ENCODE measurements around the gene TRAF3. TPM values are rescaled to one million over a fixed set of nuclear protein-coding genes. Genes with fewer than 3 reads are reported as not detected.
A peak's percentile ranks its signal among the peaks of the same experiment; 100 is the strongest.

Gene TRAF3
- total RNA-seq, 1 donor from 2014 or later: 10.7 TPM

DNA sequence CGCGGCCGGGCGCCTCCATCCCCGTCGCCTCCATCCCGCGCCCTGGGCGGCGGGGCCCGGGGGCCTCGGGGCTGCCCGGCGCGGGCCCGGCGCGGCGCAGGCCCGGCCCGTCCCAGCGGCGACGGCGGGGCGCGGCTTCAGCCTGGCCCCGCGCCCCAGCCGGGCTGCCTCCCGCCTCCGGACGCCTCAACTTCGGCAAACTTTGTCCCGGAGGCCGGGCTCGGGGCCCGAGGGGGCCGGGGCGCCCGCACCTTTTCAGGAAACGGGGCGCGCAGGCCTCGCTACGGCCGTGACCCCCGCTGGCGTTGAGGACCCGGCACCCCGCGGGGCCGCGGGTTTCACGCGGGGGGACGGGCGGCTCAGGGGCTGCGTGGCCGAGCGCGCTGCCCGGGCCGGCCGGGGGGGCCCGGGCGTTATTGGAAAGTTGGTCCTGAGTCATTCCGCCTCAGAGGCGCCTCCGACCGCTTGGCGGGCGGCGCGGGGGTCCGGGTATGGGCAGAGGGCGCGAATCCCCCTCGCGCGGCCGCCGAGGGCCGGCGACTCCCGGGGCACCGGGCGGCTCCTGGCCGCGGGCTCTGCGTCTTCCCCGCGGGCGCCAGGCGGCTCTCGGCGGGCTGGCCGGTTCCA is 575 bp downstream of the TRAF3 start:
- DNase-seq (ENCODE audit: low read depth in 2 of 2): no peak

DNA sequence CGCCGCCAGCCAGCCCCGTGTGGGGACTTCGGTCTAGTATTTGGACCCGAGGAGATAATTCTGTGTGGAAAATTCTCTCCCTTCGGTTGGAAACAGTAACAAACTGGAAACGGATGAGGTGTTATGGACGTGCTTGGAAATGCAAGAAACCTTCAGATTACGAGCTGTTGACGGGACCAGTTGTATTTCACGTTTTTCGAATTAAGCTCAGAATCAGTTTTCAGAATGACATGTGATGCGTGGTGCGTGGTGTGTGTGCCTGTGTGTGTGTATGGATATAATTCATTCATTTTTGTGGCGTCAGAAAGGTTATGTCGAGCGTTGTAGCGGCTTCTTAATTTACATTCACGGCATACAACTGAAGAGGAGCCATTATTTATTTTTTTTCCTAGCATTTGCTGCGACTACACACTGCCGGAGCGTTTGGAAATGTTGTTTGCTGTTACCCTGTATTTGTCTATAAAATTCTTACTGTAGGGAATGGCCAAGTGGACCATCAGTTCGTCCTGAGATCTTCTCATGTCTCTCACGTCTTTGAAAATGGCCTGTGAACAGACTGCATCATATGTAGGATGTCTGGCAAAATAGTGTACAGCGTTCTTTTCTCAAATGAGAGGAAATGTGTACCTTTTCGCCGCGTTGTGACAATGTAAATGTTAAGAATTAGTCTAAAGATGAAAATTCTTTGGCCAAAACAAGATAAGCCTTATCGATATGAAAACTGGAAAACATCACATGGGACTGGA is 1.3 kb downstream of the TRAF3 start:
- DNase-seq (ENCODE audit: low read depth in 2 of 2): peak; percentile 45 to 46

DNA sequence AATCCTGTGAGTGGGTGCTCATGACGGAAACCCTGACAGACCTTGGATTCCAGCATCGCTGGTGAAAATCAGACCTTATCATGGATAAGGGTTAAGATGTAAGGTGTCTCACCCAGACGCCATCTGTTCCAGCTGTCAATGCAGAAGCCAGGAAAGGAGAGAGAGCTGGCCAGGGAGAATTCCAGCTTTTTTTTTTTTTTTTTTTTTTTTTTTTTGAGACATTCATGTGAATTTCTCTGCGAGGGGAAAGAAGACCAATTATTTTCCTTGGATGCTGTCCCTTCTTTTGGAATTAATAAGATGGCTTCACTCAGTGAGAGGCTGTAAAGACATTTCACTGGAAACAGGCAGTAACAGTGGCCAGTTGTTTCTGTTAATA is 1.8 kb downstream of the TRAF3 start:
- no peak for DNase-seq (ENCODE audit: low read depth in 2 of 2)

DNA sequence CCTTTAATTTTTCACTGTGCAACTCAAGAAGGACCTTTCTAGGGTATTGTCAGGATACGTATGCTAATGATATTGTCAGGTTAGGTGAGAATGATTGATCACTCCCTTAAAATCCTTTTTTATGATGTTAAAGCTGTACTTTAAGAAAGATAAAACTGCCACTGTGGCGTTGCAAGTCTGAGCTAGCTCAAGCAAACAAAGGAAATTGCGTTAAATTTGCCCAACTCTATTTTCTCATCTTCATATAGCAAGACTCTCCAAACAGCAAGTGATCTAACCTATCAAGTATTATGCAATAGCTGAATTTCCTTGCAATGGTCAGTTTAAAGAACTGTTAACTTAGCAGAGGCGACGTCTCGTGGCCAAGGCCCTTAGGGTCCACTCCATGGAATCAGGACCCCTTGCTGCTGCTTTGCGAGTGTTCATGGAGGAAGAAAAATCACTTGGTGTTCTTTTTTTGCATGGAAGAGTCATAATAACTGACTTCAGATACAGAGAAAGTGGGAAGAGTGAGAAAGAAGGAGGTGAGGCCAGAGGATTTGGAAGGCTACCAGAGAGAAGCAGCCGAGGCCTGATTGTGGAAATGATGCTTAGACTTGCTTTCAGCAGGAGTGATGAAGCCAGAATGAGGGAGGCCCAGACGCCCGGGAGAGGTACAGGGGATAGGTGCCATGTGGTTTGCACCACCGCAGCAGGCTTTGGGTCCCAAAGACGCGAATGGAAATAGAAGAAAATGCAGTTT is 2.5 kb downstream of the TRAF3 start:
- no peak for DNase-seq (ENCODE audit: low read depth in 2 of 2)

DNA sequence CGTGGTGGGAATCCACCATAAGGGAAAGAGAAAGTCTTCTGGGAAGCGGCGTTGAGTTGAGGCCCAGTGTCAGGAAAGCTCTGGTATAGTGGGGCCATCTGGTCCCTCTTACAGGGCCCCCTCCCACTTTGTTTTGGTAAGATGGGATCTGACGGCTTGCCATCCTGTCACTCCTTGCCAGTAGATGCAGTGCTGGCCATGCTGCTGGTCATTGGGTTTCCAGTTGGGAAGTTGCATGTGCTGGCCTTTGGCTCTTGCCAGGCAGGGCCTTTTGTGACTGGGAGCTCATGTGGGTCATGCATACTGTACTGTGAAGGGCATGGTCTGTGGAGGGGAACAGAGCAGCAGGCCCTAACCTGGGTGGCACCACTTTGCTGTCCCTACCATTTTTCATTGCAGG is 3.8 kb downstream of the TRAF3 start:
- DNase-seq (ENCODE audit: low read depth in 2 of 2): no peak

DNA sequence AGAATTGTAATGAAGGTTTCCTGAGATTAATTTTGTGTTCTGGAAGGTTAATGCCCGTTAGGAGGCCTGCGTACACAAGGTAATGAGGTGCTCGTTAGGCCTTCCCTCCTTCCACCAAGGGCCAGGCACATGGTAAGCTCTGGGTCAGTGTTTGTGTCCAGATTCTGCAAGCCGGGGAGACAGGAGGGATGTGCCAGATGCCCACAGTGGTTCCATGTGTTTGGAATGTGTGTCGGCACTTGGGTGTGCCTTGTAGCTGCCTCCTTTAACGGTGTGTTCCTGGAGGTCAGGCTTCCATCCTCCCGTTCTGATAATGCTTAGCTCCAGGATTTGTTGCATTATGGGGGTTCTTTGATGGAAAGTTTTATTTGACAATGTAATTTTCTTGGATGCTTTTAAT is 5.7 kb downstream of the TRAF3 start:
- no peak for DNase-seq (ENCODE audit: low read depth in 2 of 2)

DNA sequence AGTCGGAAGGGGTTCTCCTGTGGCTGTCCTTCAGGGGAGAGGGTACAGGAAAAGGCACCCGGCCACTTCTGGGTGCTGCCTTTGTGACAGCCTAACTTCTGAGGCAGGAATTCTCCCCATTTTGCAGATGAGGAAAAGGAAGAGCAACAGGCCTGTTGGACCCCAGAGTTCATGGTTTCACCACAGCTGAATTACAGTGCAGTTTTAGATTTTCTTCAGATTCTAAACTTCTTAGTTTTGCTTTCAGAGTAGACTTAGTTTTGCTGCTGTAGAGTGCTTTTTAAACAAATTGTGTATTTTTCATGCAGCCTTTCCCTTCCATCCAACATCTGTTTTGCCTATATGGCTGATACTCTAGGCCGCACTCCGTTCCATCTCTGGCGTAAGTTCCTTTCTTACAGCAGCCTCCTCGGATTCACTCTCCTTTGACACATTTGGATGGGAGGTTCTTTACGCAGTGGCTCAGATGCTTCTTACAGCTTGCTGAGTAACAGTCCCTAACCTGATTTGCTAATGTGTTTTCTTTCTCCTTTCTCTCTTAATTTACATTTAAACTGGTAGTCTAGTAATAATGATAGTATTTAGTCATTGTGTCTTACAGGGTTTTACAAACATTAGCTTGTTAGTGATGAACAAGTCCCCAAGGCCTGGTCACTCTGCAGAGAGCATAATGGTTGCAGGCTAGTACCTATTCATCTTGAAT is 7.8 kb downstream of the TRAF3 start:
- no peak for DNase-seq (ENCODE audit: low read depth in 2 of 2)

DNA sequence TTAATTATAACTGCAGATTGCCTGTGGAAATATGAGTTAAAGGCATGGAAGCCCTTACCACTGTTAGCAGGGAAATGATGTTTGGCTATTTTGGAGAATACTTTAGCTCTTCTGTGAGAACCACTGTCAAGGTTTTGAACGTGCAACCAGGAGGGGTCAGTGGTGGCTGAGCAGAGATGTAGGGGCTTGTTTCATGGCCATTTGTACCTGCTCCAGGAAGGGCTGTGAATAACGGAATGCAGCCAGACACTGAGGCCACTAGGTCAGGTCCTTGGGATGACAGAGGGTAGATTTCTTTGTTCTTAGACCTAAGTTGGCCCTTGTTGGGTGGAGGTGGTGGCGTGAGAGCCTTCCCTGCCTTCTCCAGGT is 8.3 kb downstream of the TRAF3 start:
- peak in 1 of 2 donors; percentile 33 for DNase-seq (ENCODE audit: low read depth in 2 of 2)

DNA sequence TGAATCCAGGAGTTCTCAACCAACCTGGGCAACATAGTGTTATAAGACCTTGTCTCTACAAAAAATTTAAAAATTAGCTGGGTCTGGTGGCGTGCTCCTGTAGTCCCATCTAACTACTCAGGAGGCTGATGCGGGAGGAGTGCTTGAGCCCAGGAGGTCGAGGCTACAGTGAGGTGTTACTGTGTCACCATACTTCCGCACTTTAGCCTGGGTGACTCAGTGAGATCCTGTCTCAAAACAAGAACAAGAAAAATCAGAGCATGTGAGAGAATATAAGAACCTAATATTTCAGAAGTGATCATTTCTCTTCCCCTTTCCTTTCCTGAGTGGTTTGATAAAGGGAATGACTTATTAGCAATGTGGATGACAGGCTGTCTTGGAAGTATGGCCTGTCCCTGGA is 9.5 kb downstream of the TRAF3 start:
- DNase-seq (ENCODE audit: low read depth in 2 of 2): peak in 1 of 2 donors; percentile 76

DNA sequence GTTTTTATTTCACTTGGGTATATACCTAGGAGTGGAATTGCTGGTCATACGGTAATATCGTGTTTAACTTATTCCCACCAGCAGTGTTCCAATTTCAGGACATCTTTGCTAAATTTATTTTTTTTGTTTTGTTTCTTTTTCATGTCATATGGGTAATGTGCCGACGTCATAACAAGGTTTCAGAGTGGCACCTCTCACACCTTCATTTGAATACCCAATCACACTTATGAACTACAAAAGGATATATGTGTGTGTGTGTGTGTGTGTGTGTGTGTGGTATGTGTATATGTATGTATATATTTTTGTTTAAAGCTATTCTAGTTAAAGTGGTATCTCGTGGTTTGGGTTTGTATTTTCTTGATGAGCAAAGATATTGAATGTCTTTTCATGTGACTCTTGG is 12.1 kb downstream of the TRAF3 start:
- DNase-seq (ENCODE audit: low read depth in 2 of 2): no peak

DNA sequence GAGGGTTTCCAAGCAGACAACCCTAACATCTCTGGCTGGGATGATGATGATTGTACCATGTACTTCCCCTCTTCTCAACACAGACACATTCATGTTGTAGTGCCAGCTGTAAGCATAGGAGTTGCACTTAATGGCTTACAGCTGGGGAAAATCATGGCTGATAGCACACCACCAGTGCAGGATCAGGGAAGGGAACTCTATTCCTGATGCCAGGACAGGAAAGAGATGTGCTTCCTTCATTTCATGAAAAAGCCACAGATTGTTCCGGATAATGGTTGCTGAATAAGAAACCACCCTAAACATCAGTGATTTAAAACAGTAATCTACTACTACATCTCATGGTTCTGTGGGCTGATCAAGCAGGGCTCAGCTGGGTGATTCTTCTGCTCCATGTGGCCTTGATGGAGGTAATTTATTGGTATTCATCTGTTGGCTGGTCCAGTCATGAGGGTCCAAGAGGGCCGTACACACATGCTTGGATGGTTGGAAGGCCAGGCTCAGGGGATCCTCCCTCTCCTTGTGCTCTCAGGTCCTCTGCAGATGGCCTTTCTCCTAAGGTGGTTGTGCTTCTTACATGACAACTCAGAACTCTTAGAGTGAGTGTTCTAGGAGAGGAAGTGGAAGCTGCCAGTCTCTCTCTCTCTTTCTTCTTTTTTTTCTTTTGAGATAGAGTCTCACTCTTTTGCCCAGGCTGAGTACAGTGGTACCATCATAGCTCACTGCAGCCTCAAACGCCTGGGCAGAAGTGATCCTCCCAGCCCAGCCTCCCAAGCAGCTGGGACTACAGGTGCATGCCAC is 16.5 kb downstream of the TRAF3 start:
- DNase-seq (ENCODE audit: low read depth in 2 of 2): peak; percentile 5 to 61

DNA sequence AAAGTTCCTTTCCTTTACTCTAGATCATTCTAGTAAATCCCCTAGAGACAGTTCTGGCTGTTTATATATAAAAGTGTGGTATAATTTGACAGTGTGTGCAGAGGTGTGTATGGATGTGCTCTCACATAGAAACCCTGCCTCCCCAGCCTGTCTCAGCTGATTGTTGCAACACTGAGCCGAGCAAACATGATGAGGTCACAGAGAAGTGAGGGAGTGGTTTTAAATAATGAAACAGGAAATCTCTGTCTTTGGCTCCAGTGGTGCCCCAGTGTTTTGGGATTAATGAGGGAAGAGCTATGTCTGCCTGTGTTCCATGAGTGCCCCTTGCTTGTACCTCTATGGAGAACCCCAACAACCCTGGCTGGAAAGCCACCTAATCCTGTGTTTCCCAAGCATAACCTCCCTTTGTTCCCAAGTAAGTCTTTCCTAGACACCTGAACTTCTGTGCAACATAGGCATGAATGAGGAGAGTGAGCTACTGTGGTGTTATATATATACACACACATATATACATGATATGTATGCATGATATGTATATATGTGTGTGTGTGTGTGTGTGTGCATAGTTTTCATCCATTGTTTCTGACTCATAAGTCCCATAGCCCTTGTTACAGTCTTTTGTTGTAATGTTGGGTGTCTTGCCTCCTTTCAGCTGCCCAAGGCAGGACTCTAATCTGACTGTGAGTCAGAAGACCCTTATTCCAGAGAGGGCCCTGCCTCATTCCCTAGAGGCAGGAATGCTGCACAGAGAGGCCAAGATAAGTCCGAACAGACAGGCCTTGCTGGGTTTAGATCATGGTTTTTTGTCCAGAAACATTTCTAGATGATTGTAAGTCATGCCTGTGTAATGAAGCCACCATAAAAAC is 18.0 kb downstream of the TRAF3 start:
- DNase-seq (ENCODE audit: low read depth in 2 of 2): peak; percentile 76 to 85

DNA sequence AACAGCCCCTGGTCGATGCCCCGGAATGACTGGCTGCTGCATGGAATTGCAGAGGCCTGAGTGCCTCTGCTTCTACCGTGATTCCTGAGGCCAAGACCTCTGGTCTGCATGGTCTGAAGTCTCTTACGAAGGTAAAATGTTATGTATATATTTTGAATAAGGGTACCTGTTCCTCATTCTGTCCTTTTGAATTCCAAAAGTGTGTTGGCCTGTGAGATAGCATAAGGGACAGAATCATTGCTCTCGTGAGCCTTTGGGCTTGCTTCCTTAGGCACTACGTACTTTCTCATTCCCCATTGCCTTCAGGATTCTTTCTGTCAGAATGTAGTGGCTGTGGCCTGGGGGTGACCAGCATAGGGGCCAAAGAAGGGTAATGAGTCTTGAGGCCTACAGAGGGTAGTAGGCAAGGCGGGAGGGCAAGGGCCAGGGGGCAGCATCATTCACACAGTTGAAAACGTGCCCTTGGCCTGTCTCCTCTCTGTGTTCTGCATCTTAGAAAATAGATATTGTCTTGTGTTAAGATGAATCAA is 19.5 kb downstream of the TRAF3 start:
- no peak for DNase-seq (ENCODE audit: low read depth in 2 of 2)

DNA sequence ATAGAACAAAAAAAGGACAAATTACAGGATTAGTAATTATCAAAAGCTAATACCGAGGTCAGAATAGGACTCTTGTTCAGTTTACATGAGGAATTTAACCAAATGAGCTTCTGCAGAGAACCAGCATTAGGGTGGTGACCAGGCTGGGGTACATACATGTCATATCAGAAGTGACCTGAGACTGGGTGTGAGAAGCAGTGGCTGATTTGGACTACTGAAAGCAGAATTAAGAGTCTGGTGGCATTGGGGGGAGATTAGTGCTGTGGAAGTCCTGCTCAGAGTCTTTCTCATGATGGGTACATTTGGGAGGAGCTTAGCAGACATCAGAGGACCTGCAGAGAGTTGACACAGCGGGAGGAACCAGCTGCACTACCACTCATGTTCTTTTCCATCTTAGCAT is 21.7 kb downstream of the TRAF3 start:
- no peak for DNase-seq (ENCODE audit: low read depth in 2 of 2)

DNA sequence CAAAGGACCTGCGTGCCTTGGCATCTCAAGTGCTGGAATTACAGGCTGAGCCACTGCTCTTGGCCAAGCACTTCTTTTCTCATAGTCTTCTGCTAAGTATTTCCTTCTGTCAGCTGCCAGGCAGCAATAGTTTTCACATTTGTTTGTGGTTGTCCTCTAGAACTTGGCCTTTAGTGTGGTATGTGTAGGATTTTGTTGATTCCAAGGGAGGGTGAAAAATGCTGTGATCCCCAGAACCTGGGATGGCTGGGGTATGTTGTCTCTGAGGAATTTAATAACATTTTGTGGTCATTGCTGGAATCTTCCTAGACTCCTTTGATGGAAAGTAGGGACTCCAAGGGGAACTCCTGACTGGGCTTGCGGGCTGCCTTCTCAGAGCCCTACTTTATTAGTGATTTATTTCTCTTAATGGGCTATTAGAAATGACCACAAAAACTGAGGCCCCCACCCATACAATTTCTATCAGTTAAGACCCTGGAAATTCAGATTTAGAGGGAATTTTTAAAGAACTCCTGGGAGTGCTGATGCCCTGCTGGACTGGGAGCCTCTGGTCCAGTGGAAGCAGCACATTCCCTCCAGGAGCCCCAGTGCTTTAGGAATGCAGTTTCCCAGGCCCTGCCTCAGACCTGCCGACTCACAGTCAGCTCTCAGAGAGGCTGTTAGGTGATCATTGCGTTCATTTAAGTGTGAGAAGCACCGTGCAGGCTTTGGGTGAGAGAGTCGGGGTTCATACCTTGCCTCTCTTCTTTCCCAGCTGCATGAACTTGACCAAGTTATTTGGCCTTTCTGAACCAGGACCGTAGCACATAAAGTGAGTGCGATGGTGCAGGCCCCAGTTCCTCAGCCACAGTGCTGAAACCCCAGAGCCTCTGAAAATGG is 22.7 kb downstream of the TRAF3 start:
- DNase-seq (ENCODE audit: low read depth in 2 of 2): no peak

DNA sequence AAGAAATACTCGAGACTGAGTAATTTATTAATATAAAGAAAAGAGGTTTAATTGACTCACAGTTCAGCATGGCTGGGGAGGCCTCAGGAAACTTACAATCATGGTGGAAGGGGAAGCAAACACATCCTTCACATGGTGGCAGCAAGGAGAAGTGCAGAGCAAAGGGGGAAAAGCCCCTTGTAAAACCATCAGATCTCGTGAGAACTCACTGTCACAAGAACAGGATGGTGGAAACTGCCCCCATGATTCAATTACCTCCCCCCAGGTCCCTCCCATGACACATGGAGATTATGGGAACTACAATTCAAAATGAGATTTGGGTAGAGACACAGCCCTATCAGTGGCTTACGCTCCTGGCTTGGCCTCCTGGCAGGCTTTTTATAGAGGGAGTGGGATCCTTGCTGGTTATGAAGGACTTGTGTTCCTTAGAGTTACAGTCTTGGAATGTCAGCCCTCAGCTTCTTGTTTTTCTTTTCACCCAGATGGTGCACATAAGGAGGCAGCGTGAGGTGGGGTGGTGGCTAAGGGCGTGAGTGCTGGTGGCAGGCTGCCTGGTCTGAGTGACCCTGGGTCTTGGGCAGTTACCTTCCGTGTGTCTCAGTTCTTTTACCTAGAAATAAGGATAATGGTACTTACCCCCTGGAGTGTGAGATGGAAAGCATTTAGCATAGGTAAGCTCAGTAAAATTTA is 25.7 kb downstream of the TRAF3 start:
- no peak for DNase-seq (ENCODE audit: low read depth in 2 of 2)

DNA sequence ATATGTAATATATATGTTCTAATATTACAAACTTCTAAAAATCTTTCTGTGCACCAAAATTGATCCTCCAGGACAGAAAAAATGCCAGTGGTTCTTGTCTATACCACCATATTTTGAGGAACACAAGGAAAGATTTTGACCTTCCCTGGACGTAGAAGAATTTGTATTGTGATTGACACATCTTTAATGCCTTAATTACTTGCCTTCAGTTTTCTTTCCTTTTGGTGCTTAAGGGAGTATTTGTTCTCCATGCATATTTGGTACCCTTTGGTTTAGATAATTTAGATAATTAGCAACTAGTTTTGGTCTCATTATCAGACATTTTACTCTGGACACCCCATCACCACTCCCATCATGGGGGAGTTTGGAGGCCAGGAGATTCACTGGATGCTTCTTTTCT is 27.6 kb downstream of the TRAF3 start:
- DNase-seq (ENCODE audit: low read depth in 2 of 2): no peak

DNA sequence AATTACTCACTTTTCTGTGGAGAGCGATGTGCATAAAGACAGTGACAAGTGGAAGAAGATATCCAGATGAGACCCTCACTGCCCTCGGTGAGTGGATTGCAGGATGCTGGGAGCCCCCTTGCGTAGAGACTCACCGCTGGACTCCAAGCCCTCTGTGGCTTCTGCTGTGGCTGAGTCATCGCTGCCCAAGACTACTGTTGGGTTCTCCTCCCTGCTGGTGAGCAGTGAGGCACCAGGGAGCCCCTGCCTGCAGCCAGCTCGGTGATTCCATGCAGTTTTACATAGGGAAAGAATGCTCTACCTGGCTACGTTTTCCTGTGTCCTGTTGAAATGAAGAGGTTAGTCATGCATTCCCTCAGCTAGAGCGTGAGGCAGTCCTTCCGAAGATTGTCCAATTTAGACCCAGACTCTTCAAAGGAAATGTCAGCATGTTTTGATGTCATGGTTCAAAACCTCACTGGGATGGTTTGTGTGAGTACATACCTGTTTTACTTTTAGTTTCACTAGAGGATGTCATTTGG is 28.2 kb downstream of the TRAF3 start:
- DNase-seq (ENCODE audit: low read depth in 2 of 2): peak in 1 of 2 donors; percentile 45

Data from lung microvascular endothelial cell (primary cell).